HepG2 (cell line): Measurements from ENCODE around the gene ZKSCAN1. TPM values are rescaled to one million over a fixed set of nuclear protein-coding genes. Genes with fewer than 3 reads are reported as not detected.
A peak's percentile ranks its signal among the peaks of the same experiment; 100 is the strongest.

Experiments used
- ARNT ChIP-seq: fragments of 450-650 bp; IDR thresholded peaks from 2 replicates; pipeline ENCODE4 v1.6.1; 2017
- SSRP1 ChIP-seq: IDR thresholded peaks from 2 replicates; pipeline ENCODE4 v1.6.1; 2016; ENCODE audit warnings: control low read depth
- ZMAT3 ChIP-seq: sonication (generic); formaldehyde crosslinking; conservative IDR thresholded peaks from 2 replicates; pipeline ENCODE4 v1.7.0; 2021; ENCODE audit warnings: missing genetic modification reagents
- ZNF263 ChIP-seq: sonication (generic); formaldehyde crosslinking; IDR thresholded peaks from 2 replicates; pipeline ENCODE4 v1.4.0; 2020; ENCODE audit warnings: missing genetic modification reagents
- ZNF350 ChIP-seq: sonication (generic); formaldehyde crosslinking; IDR thresholded peaks from 2 replicates; pipeline ENCODE4 v1.4.0; 2020; ENCODE audit warnings: mild to moderate bottlenecking, low read depth, missing genetic modification reagents, borderline replicate concordance
- ZSCAN20 ChIP-seq: sonication (generic); formaldehyde crosslinking; IDR thresholded peaks from 2 replicates; pipeline ENCODE4 v1.4.0; 2020; ENCODE audit warnings: missing genetic modification reagents, mild to moderate bottlenecking, borderline replicate concordance
- polyA plus RNA-seq, 8 experiments: library from polyadenylated mRNA; depleted of rRNA in 3 of 8; stranded (reverse) in 7 of 8; unstranded in 1 of 8; fragments of >200 nt; fragmentation: Illumina TruSeq in 4 of 8; extraction: Trizol in 4 of 8; gene quantifications; 2 replicates each; pipeline versions ENCODE4 v1.2.1 to v1.2.3, GENCODE V29; 2011 to 2016; ENCODE audit warnings: low read depth in 4 of 8, missing spikeins in 1 of 8, mixed read lengths in 1 of 8; ENCODE audit not compliant: insufficient read depth in 1 of 8
- total RNA-seq, 5 experiments: library from RNA; depleted of rRNA; stranded (reverse); fragments of >200 nt; fragmentation: Illumina TruSeq; extraction: Trizol; gene quantifications; 2 replicates each; pipeline ENCODE4 v1.2.3, GENCODE V29; 2016; ENCODE audit warnings: low read depth in 1 of 5
- TF ChIP-seq, protein P1 (sequence below): sonication (generic); formaldehyde crosslinking; IDR thresholded peaks from 2 replicates; pipeline ENCODE4 v1.5.0; 2020; ENCODE audit warnings: mild to moderate bottlenecking, low read depth, missing genetic modification reagents, borderline replicate concordance
- TF ChIP-seq, protein P2 (sequence below), 2 experiments: fragments of 450-650 bp in 1 of 2; sonication (generic) in 1 of 2; formaldehyde crosslinking in 1 of 2; IDR thresholded peaks; 2 replicates each; pipeline versions ENCODE4 v1.6.1 to v1.8.0; 2016 to 2022; ENCODE audit warnings: antibody characterized with exemption in 1 of 2, mild to moderate bottlenecking in 1 of 2, missing genetic modification reagents in 1 of 2
- TF ChIP-seq, protein P3 (sequence below): sonication (generic); formaldehyde crosslinking; IDR thresholded peaks from 2 replicates; pipeline ENCODE4 v1.8.1; 2023; ENCODE audit warnings: mild to moderate bottlenecking, missing genetic modification reagents
- TF ChIP-seq, protein P4 (sequence below): sonication (generic); formaldehyde crosslinking; IDR thresholded peaks from 2 replicates; pipeline ENCODE4 v1.4.0; 2020; ENCODE audit warnings: missing genetic modification reagents
- TF ChIP-seq, protein P5 (sequence below): sonication (generic); formaldehyde crosslinking; IDR thresholded peaks from 2 replicates; pipeline ENCODE4 v1.8.0; 2022; ENCODE audit warnings: missing genetic modification reagents, mild to moderate bottlenecking, moderate library complexity, borderline replicate concordance

The ZKSCAN1 gene
- total and polyA plus RNA-seq, 2 of the 13 experiments (the other 11 are each of a cell fraction or from before 2014, with no cell fraction given) = 46.4 to 60.6 TPM

DNA sequence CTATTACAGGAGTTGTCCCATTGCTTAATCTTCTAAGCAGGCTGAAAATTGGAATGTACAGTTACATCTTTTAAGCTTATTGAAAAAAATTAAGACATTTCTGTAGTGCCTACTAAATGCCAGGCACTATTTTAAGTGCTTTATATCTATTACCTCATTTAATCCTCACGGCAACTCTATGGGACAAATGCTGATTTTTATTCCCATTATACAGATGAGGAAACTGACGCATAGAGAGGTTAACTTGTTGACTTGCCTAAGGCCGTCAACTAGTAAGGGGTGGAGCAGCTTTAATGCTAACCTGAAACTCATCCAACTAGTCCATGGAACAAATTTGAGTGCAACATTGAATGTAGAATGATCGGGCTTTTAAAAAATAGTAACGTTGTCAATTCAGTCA lies 2.5 kb downstream of the ZKSCAN1 start (continued):
- TF ChIP-seq ZNF350 (CRISPR knock-in tag) (no peak), ZNF263 (CRISPR knock-in tag) (no peak), ZSCAN20 (CRISPR knock-in tag) (no peak), ARNT (no peak), SSRP1 (no peak), ZMAT3 (CRISPR knock-in tag) (0 out of 2 replicates have a peak, but pooled peaks have one; percentile 54)
- TF ChIP-seq, protein P1, sequence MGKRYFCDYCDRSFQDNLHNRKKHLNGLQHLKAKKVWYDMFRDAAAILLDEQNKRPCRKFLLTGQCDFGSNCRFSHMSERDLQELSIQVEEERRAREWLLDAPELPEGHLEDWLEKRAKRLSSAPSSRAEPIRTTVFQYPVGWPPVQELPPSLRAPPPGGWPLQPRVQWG (CRISPR knock-in tag) = no peak
- TF ChIP-seq, protein P2, sequence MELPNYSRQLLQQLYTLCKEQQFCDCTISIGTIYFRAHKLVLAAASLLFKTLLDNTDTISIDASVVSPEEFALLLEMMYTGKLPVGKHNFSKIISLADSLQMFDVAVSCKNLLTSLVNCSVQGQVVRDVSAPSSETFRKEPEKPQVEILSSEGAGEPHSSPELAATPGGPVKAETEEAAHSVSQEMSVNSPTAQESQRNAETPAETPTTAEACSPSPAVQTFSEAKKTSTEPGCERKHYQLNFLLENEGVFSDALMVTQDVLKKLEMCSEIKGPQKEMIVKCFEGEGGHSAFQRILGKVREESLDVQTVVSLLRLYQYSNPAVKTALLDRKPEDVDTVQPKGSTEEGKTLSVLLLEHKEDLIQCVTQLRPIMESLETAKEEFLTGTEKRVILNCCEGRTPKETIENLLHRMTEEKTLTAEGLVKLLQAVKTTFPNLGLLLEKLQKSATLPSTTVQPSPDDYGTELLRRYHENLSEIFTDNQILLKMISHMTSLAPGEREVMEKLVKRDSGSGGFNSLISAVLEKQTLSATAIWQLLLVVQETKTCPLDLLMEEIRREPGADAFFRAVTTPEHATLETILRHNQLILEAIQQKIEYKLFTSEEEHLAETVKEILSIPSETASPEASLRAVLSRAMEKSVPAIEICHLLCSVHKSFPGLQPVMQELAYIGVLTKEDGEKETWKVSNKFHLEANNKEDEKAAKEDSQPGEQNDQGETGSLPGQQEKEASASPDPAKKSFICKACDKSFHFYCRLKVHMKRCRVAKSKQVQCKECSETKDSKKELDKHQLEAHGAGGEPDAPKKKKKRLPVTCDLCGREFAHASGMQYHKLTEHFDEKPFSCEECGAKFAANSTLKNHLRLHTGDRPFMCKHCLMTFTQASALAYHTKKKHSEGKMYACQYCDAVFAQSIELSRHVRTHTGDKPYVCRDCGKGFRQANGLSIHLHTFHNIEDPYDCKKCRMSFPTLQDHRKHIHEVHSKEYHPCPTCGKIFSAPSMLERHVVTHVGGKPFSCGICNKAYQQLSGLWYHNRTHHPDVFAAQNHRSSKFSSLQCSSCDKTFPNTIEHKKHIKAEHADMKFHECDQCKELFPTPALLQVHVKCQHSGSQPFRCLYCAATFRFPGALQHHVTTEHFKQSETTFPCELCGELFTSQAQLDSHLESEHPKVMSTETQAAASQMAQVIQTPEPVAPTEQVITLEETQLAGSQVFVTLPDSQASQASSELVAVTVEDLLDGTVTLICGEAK (IDR thresholded peaks at IDR 0.05) = no peak
- TF ChIP-seq, protein P2 (CRISPR knock-in tag; IDR thresholded peaks at IDR 0.05) = no peak
- TF ChIP-seq, protein P3, sequence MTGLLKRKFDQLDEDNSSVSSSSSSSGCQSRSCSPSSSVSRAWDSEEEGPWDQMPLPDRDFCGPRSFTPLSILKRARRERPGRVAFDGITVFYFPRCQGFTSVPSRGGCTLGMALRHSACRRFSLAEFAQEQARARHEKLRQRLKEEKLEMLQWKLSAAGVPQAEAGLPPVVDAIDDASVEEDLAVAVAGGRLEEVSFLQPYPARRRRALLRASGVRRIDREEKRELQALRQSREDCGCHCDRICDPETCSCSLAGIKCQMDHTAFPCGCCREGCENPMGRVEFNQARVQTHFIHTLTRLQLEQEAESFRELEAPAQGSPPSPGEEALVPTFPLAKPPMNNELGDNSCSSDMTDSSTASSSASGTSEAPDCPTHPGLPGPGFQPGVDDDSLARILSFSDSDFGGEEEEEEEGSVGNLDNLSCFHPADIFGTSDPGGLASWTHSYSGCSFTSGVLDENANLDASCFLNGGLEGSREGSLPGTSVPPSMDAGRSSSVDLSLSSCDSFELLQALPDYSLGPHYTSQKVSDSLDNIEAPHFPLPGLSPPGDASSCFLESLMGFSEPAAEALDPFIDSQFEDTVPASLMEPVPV = 0 out of 2 replicates have a peak, but pooled peaks have one; percentile 32
- TF ChIP-seq, protein P4, sequence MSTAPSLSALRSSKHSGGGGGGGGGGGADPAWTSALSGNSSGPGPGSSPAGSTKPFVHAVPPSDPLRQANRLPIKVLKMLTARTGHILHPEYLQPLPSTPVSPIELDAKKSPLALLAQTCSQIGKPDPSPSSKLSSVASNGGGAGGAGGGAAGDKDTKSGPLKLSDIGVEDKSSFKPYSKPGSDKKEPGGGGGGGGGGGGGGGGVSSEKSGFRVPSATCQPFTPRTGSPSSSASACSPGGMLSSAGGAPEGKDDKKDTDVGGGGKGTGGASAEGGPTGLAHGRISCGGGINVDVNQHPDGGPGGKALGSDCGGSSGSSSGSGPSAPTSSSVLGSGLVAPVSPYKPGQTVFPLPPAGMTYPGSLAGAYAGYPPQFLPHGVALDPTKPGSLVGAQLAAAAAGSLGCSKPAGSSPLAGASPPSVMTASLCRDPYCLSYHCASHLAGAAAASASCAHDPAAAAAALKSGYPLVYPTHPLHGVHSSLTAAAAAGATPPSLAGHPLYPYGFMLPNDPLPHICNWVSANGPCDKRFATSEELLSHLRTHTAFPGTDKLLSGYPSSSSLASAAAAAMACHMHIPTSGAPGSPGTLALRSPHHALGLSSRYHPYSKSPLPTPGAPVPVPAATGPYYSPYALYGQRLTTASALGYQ (CRISPR knock-in tag) = no peak
- TF ChIP-seq, protein P5, sequence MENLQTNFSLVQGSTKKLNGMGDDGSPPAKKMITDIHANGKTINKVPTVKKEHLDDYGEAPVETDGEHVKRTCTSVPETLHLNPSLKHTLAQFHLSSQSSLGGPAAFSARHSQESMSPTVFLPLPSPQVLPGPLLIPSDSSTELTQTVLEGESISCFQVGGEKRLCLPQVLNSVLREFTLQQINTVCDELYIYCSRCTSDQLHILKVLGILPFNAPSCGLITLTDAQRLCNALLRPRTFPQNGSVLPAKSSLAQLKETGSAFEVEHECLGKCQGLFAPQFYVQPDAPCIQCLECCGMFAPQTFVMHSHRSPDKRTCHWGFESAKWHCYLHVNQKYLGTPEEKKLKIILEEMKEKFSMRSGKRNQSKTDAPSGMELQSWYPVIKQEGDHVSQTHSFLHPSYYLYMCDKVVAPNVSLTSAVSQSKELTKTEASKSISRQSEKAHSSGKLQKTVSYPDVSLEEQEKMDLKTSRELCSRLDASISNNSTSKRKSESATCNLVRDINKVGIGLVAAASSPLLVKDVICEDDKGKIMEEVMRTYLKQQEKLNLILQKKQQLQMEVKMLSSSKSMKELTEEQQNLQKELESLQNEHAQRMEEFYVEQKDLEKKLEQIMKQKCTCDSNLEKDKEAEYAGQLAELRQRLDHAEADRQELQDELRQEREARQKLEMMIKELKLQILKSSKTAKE (CRISPR knock-in tag) = no peak
